ENCODE results near the gene TBC1D2B.
"Not testable (repeated sequence)": the region's sequence is repeated elsewhere in the genome, so short reads cannot be mapped to it uniquely, and the experiment has no call there.

DNA sequence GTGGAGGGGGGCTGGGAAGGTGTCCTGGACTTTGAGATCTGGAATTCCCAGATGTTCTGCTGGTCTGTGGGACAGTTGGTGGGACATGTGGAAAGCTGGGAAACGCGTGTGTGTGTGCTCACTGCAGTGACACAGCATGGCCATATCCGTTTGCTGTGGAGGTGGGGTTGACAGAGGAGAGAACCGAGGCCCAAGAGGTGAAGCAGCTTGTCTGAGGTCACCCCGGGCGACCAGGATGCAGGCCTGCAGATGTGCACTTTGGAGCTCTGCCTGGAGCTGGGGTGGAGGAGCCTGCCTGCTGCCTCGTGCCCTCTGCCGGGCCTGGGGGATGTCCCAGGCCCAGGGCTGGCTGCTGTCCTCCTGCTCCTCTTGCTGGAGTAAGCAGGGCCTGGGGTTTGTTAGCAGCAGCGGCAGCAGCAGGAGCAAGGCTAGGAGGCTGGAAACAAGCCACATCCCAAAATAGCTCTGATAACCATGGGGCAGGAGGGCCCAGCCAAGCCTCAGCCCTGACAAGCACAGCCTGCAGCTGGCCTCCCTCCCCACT lies 85.8 kb downstream of the TBC1D2B start:
- TF ChIP-seq, protein P1, sequence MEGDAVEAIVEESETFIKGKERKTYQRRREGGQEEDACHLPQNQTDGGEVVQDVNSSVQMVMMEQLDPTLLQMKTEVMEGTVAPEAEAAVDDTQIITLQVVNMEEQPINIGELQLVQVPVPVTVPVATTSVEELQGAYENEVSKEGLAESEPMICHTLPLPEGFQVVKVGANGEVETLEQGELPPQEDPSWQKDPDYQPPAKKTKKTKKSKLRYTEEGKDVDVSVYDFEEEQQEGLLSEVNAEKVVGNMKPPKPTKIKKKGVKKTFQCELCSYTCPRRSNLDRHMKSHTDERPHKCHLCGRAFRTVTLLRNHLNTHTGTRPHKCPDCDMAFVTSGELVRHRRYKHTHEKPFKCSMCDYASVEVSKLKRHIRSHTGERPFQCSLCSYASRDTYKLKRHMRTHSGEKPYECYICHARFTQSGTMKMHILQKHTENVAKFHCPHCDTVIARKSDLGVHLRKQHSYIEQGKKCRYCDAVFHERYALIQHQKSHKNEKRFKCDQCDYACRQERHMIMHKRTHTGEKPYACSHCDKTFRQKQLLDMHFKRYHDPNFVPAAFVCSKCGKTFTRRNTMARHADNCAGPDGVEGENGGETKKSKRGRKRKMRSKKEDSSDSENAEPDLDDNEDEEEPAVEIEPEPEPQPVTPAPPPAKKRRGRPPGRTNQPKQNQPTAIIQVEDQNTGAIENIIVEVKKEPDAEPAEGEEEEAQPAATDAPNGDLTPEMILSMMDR (IDR thresholded peaks at IDR 0.05; ENCODE audit: extremely low read depth in 1 of 2, insufficient read depth in 1 of 2, low read depth in 1 of 2, low read length in 2 of 2): not testable (repeated sequence)
- TF ChIP-seq, protein P2, sequence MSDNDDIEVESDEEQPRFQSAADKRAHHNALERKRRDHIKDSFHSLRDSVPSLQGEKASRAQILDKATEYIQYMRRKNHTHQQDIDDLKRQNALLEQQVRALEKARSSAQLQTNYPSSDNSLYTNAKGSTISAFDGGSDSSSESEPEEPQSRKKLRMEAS (IDR thresholded peaks at IDR 0.05; ENCODE audit: insufficient read depth, insufficient read length): not testable (repeated sequence)
- not testable (repeated sequence) for TF ChIP-seq JUN (IDR thresholded peaks at IDR 0.05; ENCODE audit: borderline replicate concordance, insufficient read depth, insufficient read length, low read depth); POLR2A (IDR thresholded peaks at IDR 0.05; ENCODE audit: low read depth, low read length); EZH2 (IDR thresholded peaks at IDR 0.05; ENCODE audit: borderline replicate concordance, low read depth, low read length, severe bottlenecking)

Measured in endothelial cell of umbilical vein (primary cell).